H1 (cell line): ENCODE data around the gene BRPF3. TPM values are rescaled to one million over a fixed set of nuclear protein-coding genes. Genes with fewer than 3 reads are reported as not detected.

ENCODE experiments used
- CTCF ChIA-PET: fragments of 300-600 bp; sonication (Branson Sonifier 250); formaldehyde crosslinking; loops from one replicate; lab custom pipeline; 2021; ENCODE audit not compliant: partially characterized antibody; lab: Charles Lee
- POLR2A ChIA-PET: fragments of 300-600 bp; sonication (Branson Sonifier 250); formaldehyde crosslinking; loops from one replicate; lab custom pipeline; 2021; ENCODE audit warnings: inconsistent platforms; ENCODE audit not compliant: partially characterized antibody; lab: Charles Lee
- DNase-seq, 2 experiments: peaks; one replicate each; pipeline versions ENCODE4 v3.0.0 to v3.0.0-alpha.2; 2010 to 2022; ENCODE audit warnings: low spot score in 2 of 2, low read depth in 1 of 2, mixed read lengths in 1 of 2
- FAIRE-seq: peaks from 2 replicates; lab custom pipeline; 2011; peaks lifted over from hg19 to GRCh38; lab: Jason Lieb, UNC
- H2AFZ ChIP-seq: 2 replicates; pipeline ENCODE4 v1.8.1; 2012; ENCODE audit warnings: low read length, inconsistent platforms
- H2AK5ac ChIP-seq: 2 replicates; pipeline ENCODE4 v1.6.1; 2013; ENCODE audit warnings: low read depth, low read length
- H2BK120ac ChIP-seq: replicated peaks from 2 replicates; pipeline ENCODE3; 2013; ENCODE audit warnings: low read depth, low read length, inconsistent platforms
- H2BK12ac ChIP-seq: 2 replicates; pipeline ENCODE4 v1.6.1; 2013; ENCODE audit warnings: low read depth, low read length
- H2BK15ac ChIP-seq: 2 replicates; pipeline ENCODE4 v1.6.1; 2013; ENCODE audit warnings: low read length
- H2BK20ac ChIP-seq: 2 replicates; pipeline ENCODE4 v1.6.1; 2013; ENCODE audit warnings: low read length
- H2BK5ac ChIP-seq: 2 replicates; pipeline ENCODE4 v1.6.1; 2013; ENCODE audit warnings: low read depth, low read length
- H3K14ac ChIP-seq: 2 replicates; pipeline ENCODE4 v1.6.1; 2013; ENCODE audit warnings: inconsistent platforms; ENCODE audit not compliant: insufficient read length
- H3K18ac ChIP-seq: 2 replicates; pipeline ENCODE4 v1.6.1; 2013; ENCODE audit warnings: low read length; ENCODE audit errors: extremely low read depth
- H3K23ac ChIP-seq: 2 replicates; pipeline ENCODE4 v1.6.1; 2013; ENCODE audit warnings: inconsistent platforms; ENCODE audit not compliant: insufficient read length
- H3K23me2 ChIP-seq: 2 replicates; pipeline ENCODE4 v1.6.1; 2013; ENCODE audit warnings: low read depth, low read length
- H3K27ac ChIP-seq: 2 replicates; pipeline ENCODE4 v1.6.1; 2011; ENCODE audit warnings: low read depth, low read length, inconsistent platforms
- H3K27me3 ChIP-seq, 4 experiments: replicated peaks in 1 of 4; 1 replicate in 1 of 4; 2 replicates in 3 of 4; pipeline versions ENCODE4 v1.6.1 to v1.8.1; 2011 to 2013; ENCODE audit warnings: low read length in 3 of 4, mild to moderate bottlenecking in 3 of 4, inconsistent platforms in 2 of 4, mixed read lengths in 2 of 4, moderate library complexity in 1 of 4; ENCODE audit not compliant: control insufficient read depth in 3 of 4, insufficient read depth in 3 of 4; ENCODE audit errors: extremely low read depth in 1 of 4
- H3K36me3 ChIP-seq, 4 experiments: 2 replicates each; pipeline versions ENCODE4 v1.6.1 to v1.8.1; 2011 to 2013; ENCODE audit warnings: mild to moderate bottlenecking in 4 of 4, low read length in 3 of 4, moderate library complexity in 2 of 4, control low read depth in 1 of 4, inconsistent platforms in 1 of 4; ENCODE audit not compliant: insufficient read depth in 4 of 4, control insufficient read depth in 2 of 4
- H3K4ac ChIP-seq: replicated peaks from 2 replicates; pipeline ENCODE3; 2013; ENCODE audit warnings: low read length, low read depth, mixed read lengths, inconsistent platforms; ENCODE audit not compliant: insufficient read length
- H3K4me1 ChIP-seq, 4 experiments: replicated peaks in 1 of 4; 1 replicate in 1 of 4; 2 replicates in 3 of 4; pipeline versions ENCODE4 v1.6.1 to v1.8.1; 2011 to 2013; ENCODE audit warnings: low read length in 3 of 4, inconsistent platforms in 2 of 4, mixed read lengths in 1 of 4; ENCODE audit not compliant: insufficient read depth in 4 of 4, control insufficient read depth in 3 of 4
- H3K4me2 ChIP-seq, 2 experiments: 2 replicates each; pipeline versions ENCODE4 v1.6.1 to v1.8.1; 2011 to 2013; ENCODE audit warnings: low read depth in 2 of 2, low read length in 2 of 2, control low read depth in 1 of 2, inconsistent platforms in 1 of 2, mild to moderate bottlenecking in 1 of 2; ENCODE audit not compliant: insufficient read depth in 1 of 2
- H3K4me3 ChIP-seq, 4 experiments: fragments of 200-600, 300-600 bp in 1 of 4; sonication (generic), shearing (Covaris generic), sonication (Bioruptor Twin) in 1 of 4; 2 replicates each; pipeline versions ENCODE4 v1.5.1 to v1.8.1; 2011 to 2016; ENCODE audit warnings: low read length in 4 of 4, low read depth in 3 of 4, control low read depth in 2 of 4, inconsistent platforms in 2 of 4, mild to moderate bottlenecking in 2 of 4, mixed read lengths in 1 of 4, moderate library complexity in 1 of 4; ENCODE audit not compliant: insufficient read depth in 2 of 4; ENCODE audit errors: extremely low read depth in 1 of 4
- H3K56ac ChIP-seq: replicated peaks from 2 replicates; pipeline ENCODE3; 2013; ENCODE audit warnings: low read depth, mild to moderate bottlenecking, mixed read lengths, low read length, inconsistent platforms; ENCODE audit not compliant: insufficient read length
- H3K79me1 ChIP-seq: 2 replicates; pipeline ENCODE4 v1.6.1; 2013; ENCODE audit warnings: low read depth, low read length, control low read depth
- H3K79me2 ChIP-seq, 2 experiments: 2 replicates each; pipeline versions ENCODE4 v1.6.1 to v1.8.1; 2012 to 2013; ENCODE audit warnings: low read length in 2 of 2, mild to moderate bottlenecking in 2 of 2, inconsistent platforms in 1 of 2; ENCODE audit not compliant: insufficient read depth in 2 of 2, control insufficient read depth in 1 of 2
- H3K9ac ChIP-seq, 4 experiments: replicated peaks in 1 of 4; 1 replicate in 1 of 4; 2 replicates in 3 of 4; pipeline versions ENCODE4 v1.6.1 to v1.8.1; 2011 to 2013; ENCODE audit warnings: low read depth in 3 of 4, low read length in 3 of 4, control low read depth in 2 of 4, mild to moderate bottlenecking in 2 of 4, moderate library complexity in 2 of 4, inconsistent platforms in 1 of 4; ENCODE audit errors: extremely low read depth in 1 of 4
- H3K9me3 ChIP-seq, 2 experiments: 2 replicates each; pipeline versions ENCODE4 v1.6.1 to v1.8.1; 2012 to 2013; ENCODE audit warnings: mild to moderate bottlenecking in 2 of 2, moderate library complexity in 2 of 2, control low read depth in 1 of 2, inconsistent platforms in 1 of 2, low read depth in 1 of 2, low read length in 1 of 2, mixed read lengths in 1 of 2; ENCODE audit not compliant: insufficient read depth in 2 of 2
- H4K20me1 ChIP-seq, 2 experiments: replicated peaks in 1 of 2; 2 replicates each; pipeline versions ENCODE3 to v1.8.1; 2011 to 2013; ENCODE audit warnings: inconsistent platforms in 2 of 2, low read length in 2 of 2, mild to moderate bottlenecking in 1 of 2; ENCODE audit not compliant: insufficient read depth in 2 of 2, control insufficient read depth in 1 of 2
- H4K5ac ChIP-seq: 2 replicates; pipeline ENCODE4 v1.6.1; 2013; ENCODE audit warnings: low read length, low read depth, mixed read lengths, inconsistent platforms; ENCODE audit not compliant: insufficient read length
- H4K8ac ChIP-seq: 2 replicates; pipeline ENCODE4 v1.8.0; 2013; ENCODE audit warnings: mild to moderate bottlenecking, moderate library complexity, low read length, inconsistent platforms; ENCODE audit not compliant: insufficient read depth; ENCODE audit errors: extremely low read depth
- H4K91ac ChIP-seq: replicated peaks from 2 replicates; pipeline ENCODE3; 2013; ENCODE audit warnings: low read length, mixed read lengths, inconsistent platforms; ENCODE audit not compliant: insufficient read length
- BACH1 ChIP-seq: IDR thresholded peaks from 2 replicates; pipeline ENCODE4 v1.6.1; 2012; ENCODE audit warnings: low read length, improper control_type of control experiment
- CBX8 ChIP-seq: fragments of 300-800, 300-1000 bp; sonication (generic); IDR thresholded peaks from 2 replicates; pipeline ENCODE4 v1.7.1; 2016; ENCODE audit warnings: low read depth, low read length, borderline replicate concordance
- FOSL1 ChIP-seq: IDR thresholded peaks from 2 replicates; pipeline ENCODE4 v1.6.1; 2011; ENCODE audit warnings: mild to moderate bottlenecking, low read depth, low read length, moderate library complexity; ENCODE audit not compliant: insufficient read depth
- GABPA ChIP-seq: IDR thresholded peaks from 2 replicates; pipeline ENCODE4 v1.6.1; 2011; ENCODE audit warnings: mild to moderate bottlenecking, low read length, moderate library complexity, borderline replicate concordance; ENCODE audit not compliant: insufficient read depth
- KDM4A ChIP-seq: IDR thresholded peaks from one replicate; pipeline ENCODE4 v1.7.1; 2012; ENCODE audit warnings: low read depth, mild to moderate bottlenecking, moderate library complexity, low read length, inconsistent platforms; ENCODE audit not compliant: severe bottlenecking
- KDM5A ChIP-seq: fragments of 200-600 bp; IDR thresholded peaks from 2 replicates; pipeline ENCODE4 v1.7.1; 2012; ENCODE audit warnings: mild to moderate bottlenecking, low read length, inconsistent platforms, mixed read lengths
- NANOG ChIP-seq: IDR thresholded peaks from 2 replicates; pipeline ENCODE4 v1.6.1; 2011; ENCODE audit warnings: low read length, low read depth, mild to moderate bottlenecking, inconsistent platforms; ENCODE audit not compliant: insufficient read depth, poor library complexity, severe bottlenecking
- NRF1 ChIP-seq: IDR thresholded peaks from 2 replicates; pipeline ENCODE4 v1.6.1; 2011; ENCODE audit warnings: mild to moderate bottlenecking, low read depth, low read length, improper control_type of control experiment
- POLR2A ChIP-seq, 2 experiments: IDR thresholded peaks; 1 replicate in 1 of 2; 2 replicates in 1 of 2; pipeline ENCODE4 v1.6.1; 2011; ENCODE audit warnings: low read depth in 2 of 2, low read length in 2 of 2, mild to moderate bottlenecking in 2 of 2; ENCODE audit errors: control extremely low read depth in 1 of 2
- RAD21 ChIP-seq, 2 experiments: IDR thresholded peaks in 1 of 2; conservative IDR thresholded peaks in 1 of 2; 2 replicates each; pipeline ENCODE4 v1.6.1; 2011; ENCODE audit warnings: low read depth in 2 of 2, low read length in 2 of 2, improper control_type of control experiment in 1 of 2, inconsistent platforms in 1 of 2, mild to moderate bottlenecking in 1 of 2, moderate library complexity in 1 of 2
- TAF7 ChIP-seq: optimal IDR thresholded peaks from 2 replicates; pipeline ENCODE3; 2011; ENCODE audit warnings: low read depth, mild to moderate bottlenecking, inconsistent platforms, low read length, moderate library complexity, borderline replicate concordance
- WGBS, 2 experiments: shearing (Covaris generic) in 1 of 2; methylation state at CpG; one replicate each; pipeline versions ENCODE4 v1.1.6 to v1.1.7; 2013 to 2015; ENCODE audit warnings: low lambda C conversion rate in 2 of 2, mixed read lengths in 2 of 2, inconsistent platforms in 1 of 2, low coverage in 1 of 2, missing lambda C conversion rate in 1 of 2; ENCODE audit not compliant: insufficient replicate concordance in 2 of 2, insufficient coverage in 1 of 2, insufficient read length in 1 of 2; ENCODE audit errors: extremely low coverage in 1 of 2, missing lambda C conversion rate in 1 of 2; 5-methylcytosine and 5-hydroxymethylcytosine counted together
- polyA plus RNA-seq, 7 experiments: library from polyadenylated mRNA; depleted of rRNA in 3 of 7; stranded (reverse) in 5 of 7; unstranded in 2 of 7; fragments of >200 nt in 5 of 7; fragments of 200-250 nt in 2 of 7; gene quantifications; 1 replicate in 5 of 7; 2 replicates in 1 of 7; 4 replicates in 1 of 7; pipeline versions ENCODE4 v1.2.1 to v1.2.3, GENCODE V29; 2011 to 2013; ENCODE audit warnings: missing spikeins in 2 of 7, mixed read lengths in 2 of 7
- total RNA-seq: library from RNA; stranded (reverse); fragmentation: NEBNext Ultra II Directional; extraction: Animal tissue kit (Norgen Biotek cat#: 25700); gene quantifications from 2 replicates; pipeline ENCODE4 v1.2.1, GENCODE V29; 2021
- TF ChIP-seq, protein P1 (sequence below): IDR thresholded peaks from 2 replicates; pipeline ENCODE4 v1.6.1; 2011; ENCODE audit warnings: low read depth, mild to moderate bottlenecking, low read length; ENCODE audit not compliant: insufficient read depth
- TF ChIP-seq, protein P2 (sequence below): IDR thresholded peaks from 2 replicates; pipeline ENCODE4 v1.6.1; 2012; ENCODE audit warnings: inconsistent platforms

The BRPF3 gene
- total and polyA plus RNA-seq, 2 of the 8 experiments (the other 6 are each of a cell fraction or from before 2014, with no cell fraction given): 26.0 to 37.5 TPM

GRCh38 chr6:36241728-36242127, 45.2 kb downstream of the BRPF3 start:
- no peaks in the 10 kb centered on the region; a peak in 1 of 7 replicates for H3K27me3 ChIP-seq
- no peaks in the 10 kb centered on the region for H4K20me1 ChIP-seq
- H3K36me3 ChIP-seq: no peaks in the 10 kb centered on the region
- no peak overlapping the region for H3K23ac ChIP-seq
- peaks cover 2% of the 10 kb centered on the region for H3K23me2 ChIP-seq
- no peak overlapping the region for H4K8ac ChIP-seq
- H3K4me3 ChIP-seq: no peak overlapping the region
- H2BK5ac ChIP-seq: no peak overlapping the region
- FAIRE-seq (no peak), DNase-seq (no peak)
- H2BK20ac ChIP-seq: no peak overlapping the region
- ChIA-PET POLR2A (no interaction called here), CTCF (interaction anchor here (0.6 to 0.7 kb wide), 2 partner anchors 100 to 524 kb away, joined by 3 read pairs; no protein-coding TSS in a partner anchor)
- H3K27ac ChIP-seq: no peak overlapping the region
- no peaks in the 10 kb centered on the region for H3K79me1 ChIP-seq
- peaks cover 6 to 15% (median 11%) of the 10 kb centered on the region in 4 experiments for H3K4me1 ChIP-seq
- H3K56ac ChIP-seq: no peak overlapping the region
- H3K14ac ChIP-seq: no peak overlapping the region
- H3K9ac ChIP-seq: no peak overlapping the region
- no peak overlapping the region for H4K91ac ChIP-seq
- no peak overlapping the region for H2AK5ac ChIP-seq
- H2BK15ac ChIP-seq: no peak overlapping the region
- no peak overlapping the region for H3K4ac ChIP-seq
- H2BK120ac ChIP-seq: no peak overlapping the region
- no peak overlapping the region for H4K5ac ChIP-seq
- H3K9me3 ChIP-seq: no peaks in the 10 kb centered on the region
- no peaks in the 10 kb centered on the region for H3K79me2 ChIP-seq
- no peak overlapping the region for H3K4me2 ChIP-seq
- no peak overlapping the region for H2BK12ac ChIP-seq
- 78% methylated on average over 10 of the region's 10 CpGs; no CpG with 5 or more reads in 1 of the 2 experiments for WGBS, 2 experiments
- no peak overlapping the region for H2AFZ ChIP-seq
- no peak overlapping the region for H3K18ac ChIP-seq
- no peak for TF ChIP-seq FOSL1
- TF ChIP-seq, protein P1, sequence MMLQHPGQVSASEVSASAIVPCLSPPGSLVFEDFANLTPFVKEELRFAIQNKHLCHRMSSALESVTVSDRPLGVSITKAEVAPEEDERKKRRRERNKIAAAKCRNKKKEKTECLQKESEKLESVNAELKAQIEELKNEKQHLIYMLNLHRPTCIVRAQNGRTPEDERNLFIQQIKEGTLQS: no peak
- TF ChIP-seq TAF7: no peak
- TF ChIP-seq NANOG: no peak
- no peak for TF ChIP-seq BACH1
- no peak for TF ChIP-seq GABPA
- TF ChIP-seq RAD21 (IDR thresholded peaks at IDR 0.05 in 1 of 2, conservative IDR thresholded peaks at IDR 0.05 in 1 of 2; ENCODE audit: low read depth in 2 of 2, low read length in 2 of 2): no peak
- no peak for TF ChIP-seq KDM5A
- no peak for TF ChIP-seq POLR2A (IDR thresholded peaks at IDR 0.05; ENCODE audit: control extremely low read depth in 1 of 2, low read depth in 2 of 2, low read length in 2 of 2)
- TF ChIP-seq, protein P2, sequence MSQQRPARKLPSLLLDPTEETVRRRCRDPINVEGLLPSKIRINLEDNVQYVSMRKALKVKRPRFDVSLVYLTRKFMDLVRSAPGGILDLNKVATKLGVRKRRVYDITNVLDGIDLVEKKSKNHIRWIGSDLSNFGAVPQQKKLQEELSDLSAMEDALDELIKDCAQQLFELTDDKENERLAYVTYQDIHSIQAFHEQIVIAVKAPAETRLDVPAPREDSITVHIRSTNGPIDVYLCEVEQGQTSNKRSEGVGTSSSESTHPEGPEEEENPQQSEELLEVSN: no peak
- no peak for TF ChIP-seq CBX8
- no peak for TF ChIP-seq NRF1
- no peak for TF ChIP-seq KDM4A
